ENCODE results near the gene GTF3C1. TPM values are rescaled to one million over a fixed set of nuclear protein-coding genes. Genes with fewer than 3 reads are reported as not detected.

Gene GTF3C1
- total and polyA plus RNA-seq, 2 of the 8 experiments (the other 6 are each of a cell fraction or from before 2014, with no cell fraction given) = 89.3 to 126 TPM

- no peak for TF ChIP-seq POLR2AphosphoS5 (IDR thresholded peaks at IDR 0.05; ENCODE audit: low read depth, low read length)
- TF ChIP-seq TAF1 (IDR thresholded peaks at IDR 0.05; ENCODE audit: low read depth, low read length) = no peak
These were observed 16.7 kb upstream of the GTF3C1 start (continued) for GRCh38 chr16:27566417-27566816.
